ENCODE measurements around the gene WDR17.

- no peak for TF ChIP-seq POLR2A (IDR thresholded peaks at IDR 0.05)
- TF ChIP-seq, protein P1, sequence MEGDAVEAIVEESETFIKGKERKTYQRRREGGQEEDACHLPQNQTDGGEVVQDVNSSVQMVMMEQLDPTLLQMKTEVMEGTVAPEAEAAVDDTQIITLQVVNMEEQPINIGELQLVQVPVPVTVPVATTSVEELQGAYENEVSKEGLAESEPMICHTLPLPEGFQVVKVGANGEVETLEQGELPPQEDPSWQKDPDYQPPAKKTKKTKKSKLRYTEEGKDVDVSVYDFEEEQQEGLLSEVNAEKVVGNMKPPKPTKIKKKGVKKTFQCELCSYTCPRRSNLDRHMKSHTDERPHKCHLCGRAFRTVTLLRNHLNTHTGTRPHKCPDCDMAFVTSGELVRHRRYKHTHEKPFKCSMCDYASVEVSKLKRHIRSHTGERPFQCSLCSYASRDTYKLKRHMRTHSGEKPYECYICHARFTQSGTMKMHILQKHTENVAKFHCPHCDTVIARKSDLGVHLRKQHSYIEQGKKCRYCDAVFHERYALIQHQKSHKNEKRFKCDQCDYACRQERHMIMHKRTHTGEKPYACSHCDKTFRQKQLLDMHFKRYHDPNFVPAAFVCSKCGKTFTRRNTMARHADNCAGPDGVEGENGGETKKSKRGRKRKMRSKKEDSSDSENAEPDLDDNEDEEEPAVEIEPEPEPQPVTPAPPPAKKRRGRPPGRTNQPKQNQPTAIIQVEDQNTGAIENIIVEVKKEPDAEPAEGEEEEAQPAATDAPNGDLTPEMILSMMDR (IDR thresholded peaks at IDR 0.05): no peak
Observed at GRCh38 chr4:176191974-176192373, 126.3 kb downstream of the WDR17 start.
